Fibroblast of lung (primary cell): ENCODE data around the gene PRKAA1. TPM values are rescaled to one million over a fixed set of nuclear protein-coding genes. Genes with fewer than 3 reads are reported as not detected.

Experiments used
- DNase-seq, 2 donors: peaks; one replicate each; pipeline versions ENCODE4 v3.0.0 to v3.0.0-alpha.2; 2010; ENCODE audit warnings: low read depth in 2 of 2
- H2AFZ ChIP-seq: 2 replicates; pipeline ENCODE4 v1.5.1; 2012; ENCODE audit warnings: low read length, control low read depth, inconsistent platforms
- H3K27ac ChIP-seq: 2 replicates; pipeline ENCODE4 v1.5.1; 2011; ENCODE audit warnings: low read length, control low read depth; ENCODE audit not compliant: insufficient read depth
- H3K27me3 ChIP-seq: 2 replicates; pipeline ENCODE4 v1.5.1; 2011; ENCODE audit warnings: mild to moderate bottlenecking, low read length; ENCODE audit not compliant: control insufficient read depth, insufficient read depth
- H3K36me3 ChIP-seq: 2 replicates; pipeline ENCODE4 v1.5.1; 2011; ENCODE audit warnings: low read length; ENCODE audit not compliant: control insufficient read depth, insufficient read depth
- H3K4me1 ChIP-seq: 2 replicates; pipeline ENCODE4 v1.5.1; 2011; ENCODE audit warnings: low read length; ENCODE audit not compliant: control insufficient read depth, insufficient read depth; ENCODE audit errors: extremely low read depth
- H3K4me2 ChIP-seq: 2 replicates; pipeline ENCODE4 v1.5.1; 2011; ENCODE audit warnings: low read length, control low read depth; ENCODE audit not compliant: insufficient read depth; ENCODE audit errors: extremely low read depth
- H3K4me3 ChIP-seq, 4 experiments: fragments of 200-600 bp in 1 of 4; sonication (generic) in 1 of 4; replicated peaks in 1 of 4; 2 replicates each; pipeline ENCODE4 v1.5.1; 2011 to 2016; ENCODE audit warnings: low read length in 4 of 4, low read depth in 3 of 4, mild to moderate bottlenecking in 3 of 4, control low read depth in 2 of 4, inconsistent platforms in 1 of 4, mixed read lengths in 1 of 4; ENCODE audit not compliant: insufficient read depth in 1 of 4; ENCODE audit errors: control extremely low read depth in 1 of 4
- H3K79me2 ChIP-seq: 2 replicates; pipeline ENCODE4 v1.5.1; 2012; ENCODE audit warnings: mild to moderate bottlenecking, low read length, inconsistent platforms; ENCODE audit not compliant: control insufficient read depth, insufficient read depth
- H3K9ac ChIP-seq: 2 replicates; pipeline ENCODE4 v1.5.1; 2011; ENCODE audit warnings: mild to moderate bottlenecking, low read length, control low read depth; ENCODE audit not compliant: insufficient read depth
- H3K9me3 ChIP-seq: 2 replicates; pipeline ENCODE4 v1.5.1; 2012; ENCODE audit warnings: low read depth, low read length; ENCODE audit not compliant: control insufficient read depth, insufficient read depth
- H4K20me1 ChIP-seq: 2 replicates; pipeline ENCODE4 v1.5.1; 2011; ENCODE audit warnings: low read length; ENCODE audit not compliant: control insufficient read depth, insufficient read depth; ENCODE audit errors: extremely low read depth
- CTCF ChIP-seq, 2 donors: IDR thresholded peaks in 1 of 2; conservative IDR thresholded peaks in 1 of 2; 1 replicate in 1 of 2; 2 replicates in 1 of 2; pipeline ENCODE4 v1.5.1; 2011 to 2012; ENCODE audit warnings: low read length in 2 of 2, control low read depth in 1 of 2, inconsistent platforms in 1 of 2, low read depth in 1 of 2, mild to moderate bottlenecking in 1 of 2
- EZH2 ChIP-seq: IDR thresholded peaks from 2 replicates; pipeline ENCODE4 v1.5.1; 2012; ENCODE audit warnings: low read length, control low read depth, mild to moderate bottlenecking; ENCODE audit errors: missing control alignments
- polyA plus RNA-seq, 2 donors: library from polyadenylated mRNA; depleted of rRNA in 1 of 2; stranded (reverse) in 1 of 2; unstranded in 1 of 2; fragments of >200 nt; gene quantifications; 2 replicates each; pipeline ENCODE4 v1.2.1, GENCODE V29; 2011 to 2012; ENCODE audit warnings: missing spikeins in 1 of 2
- total RNA-seq: library from RNA; depleted of rRNA; stranded (reverse); fragments of >200 nt; gene quantifications from 2 replicates; pipeline ENCODE4 v1.2.1, GENCODE V29; 2014

The PRKAA1 gene
- total and polyA plus RNA-seq, 2 donors (not counting 1 experiment from before 2014, with no cell fraction given) = 106 to 107 TPM

- Histone ChIP-seq H4K20me1 (no peaks in the 10 kb centered on the region), H3K79me2 (no peaks in the 10 kb centered on the region), H3K27ac (no peak overlapping the region), H2AFZ (no peak overlapping the region), H3K4me2 (no peak overlapping the region), H3K36me3 (no peaks in the 10 kb centered on the region), H3K4me3 (no peak overlapping the region), H3K9me3 (no peaks in the 10 kb centered on the region), H3K9ac (no peak overlapping the region), H3K4me1 (no peaks in the 10 kb centered on the region), H3K27me3 (no peaks in the 10 kb centered on the region)
- TF ChIP-seq CTCF (conservative IDR thresholded peaks at IDR 0.05 in 1 of 2, IDR thresholded peaks at IDR 0.05 in 1 of 2; ENCODE audit: low read depth in 1 of 2, low read length in 2 of 2) = no peak
- no peak for DNase-seq
These were observed 78.1 kb downstream of the PRKAA1 start for GRCh38 chr5:40720069-40720468.

DNA sequence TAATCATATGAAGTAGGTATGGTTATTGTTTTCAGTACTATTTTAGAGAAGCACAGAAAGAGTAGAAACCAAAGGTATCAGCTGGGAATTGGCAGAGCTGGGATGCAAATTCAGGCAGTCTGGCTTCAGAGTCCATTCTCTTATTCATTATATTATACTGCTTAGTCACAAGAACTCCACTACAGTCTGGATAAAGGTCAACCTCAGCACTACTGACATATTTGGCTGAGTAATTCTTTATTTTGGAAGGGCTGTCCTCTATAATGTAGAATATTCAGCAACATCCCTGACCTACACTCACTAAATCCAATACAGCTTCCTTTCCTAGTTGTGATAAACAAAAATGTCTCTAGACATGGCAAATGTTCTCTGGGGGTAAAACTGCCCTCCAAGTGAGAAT is 80.9 kb downstream of the PRKAA1 start:
- Histone ChIP-seq H3K27ac (no peak overlapping the region), H3K4me3 (no peak overlapping the region), H3K4me1 (no peaks in the 10 kb centered on the region), H3K79me2 (no peaks in the 10 kb centered on the region), H2AFZ (no peak overlapping the region), H3K4me2 (no peak overlapping the region), H3K9me3 (no peaks in the 10 kb centered on the region), H3K27me3 (no peaks in the 10 kb centered on the region), H3K9ac (no peak overlapping the region), H4K20me1 (no peaks in the 10 kb centered on the region), H3K36me3 (no peaks in the 10 kb centered on the region)
- DNase-seq = peak; percentile 78
- TF ChIP-seq CTCF (conservative IDR thresholded peaks at IDR 0.05 in 1 of 2, IDR thresholded peaks at IDR 0.05 in 1 of 2; ENCODE audit: low read depth in 1 of 2, low read length in 2 of 2) = no peak
- TF ChIP-seq EZH2 = no peak

GRCh38 chr5:40716590-40716989 is 81.6 kb downstream of the PRKAA1 start:
- Histone ChIP-seq H3K79me2 (no peaks in the 10 kb centered on the region), H3K4me1 (no peaks in the 10 kb centered on the region), H3K4me2 (no peak overlapping the region), H3K36me3 (no peaks in the 10 kb centered on the region), H3K27ac (no peak overlapping the region), H3K27me3 (no peaks in the 10 kb centered on the region), H2AFZ (no peak overlapping the region), H4K20me1 (no peaks in the 10 kb centered on the region), H3K9ac (no peak overlapping the region), H3K4me3 (no peak overlapping the region), H3K9me3 (no peaks in the 10 kb centered on the region)
- DNase-seq = no peak
- no peak for TF ChIP-seq CTCF (conservative IDR thresholded peaks at IDR 0.05 in 1 of 2, IDR thresholded peaks at IDR 0.05 in 1 of 2; ENCODE audit: low read depth in 1 of 2, low read length in 2 of 2)
- TF ChIP-seq EZH2 = no peak
